ENCODE measurements around the gene PPP2R2B. TPM values are rescaled to one million over a fixed set of nuclear protein-coding genes. Genes with fewer than 3 reads are reported as not detected.

PPP2R2B gene
- total RNA-seq, 1 experiment from 2014 or later = not detected

DNA sequence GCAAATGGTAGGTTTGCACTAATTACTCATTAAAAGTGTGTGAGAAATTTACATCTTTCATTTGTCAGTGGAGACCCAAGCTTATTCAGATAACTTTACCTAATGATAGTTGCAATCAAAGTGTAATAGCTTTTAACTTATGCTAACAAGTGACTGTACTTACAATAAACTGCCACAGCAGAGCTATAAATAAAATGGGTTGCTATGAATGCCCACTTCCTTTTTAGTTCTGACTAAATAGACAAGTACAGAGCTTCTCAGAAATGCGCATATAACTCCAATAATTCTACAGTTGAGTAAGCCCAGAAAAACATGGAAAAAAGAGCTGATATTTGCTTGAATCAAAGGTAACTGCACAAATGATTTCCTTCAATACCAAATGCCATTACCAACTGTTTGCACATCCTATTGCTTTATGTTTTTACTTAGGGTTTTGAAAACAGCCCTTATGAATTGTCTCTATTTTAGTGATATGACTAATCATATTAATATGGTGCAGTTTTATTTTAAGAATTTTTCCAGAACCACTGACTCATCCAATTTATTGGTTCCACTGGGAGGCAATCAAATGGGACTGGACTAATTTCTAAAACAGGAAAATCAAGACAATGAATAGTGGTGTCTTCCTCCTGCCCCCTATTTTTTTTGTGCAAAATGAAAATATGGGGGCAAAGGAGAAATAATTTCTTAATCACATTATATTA is 84.1 kb downstream of the PPP2R2B start:
- in situ Hi-C loops (cut with HindIII; ENCODE audit: low sequenced_read_pairs) = no loop called here
- no peak for DNase-seq (ENCODE audit: low spot score)

DNA sequence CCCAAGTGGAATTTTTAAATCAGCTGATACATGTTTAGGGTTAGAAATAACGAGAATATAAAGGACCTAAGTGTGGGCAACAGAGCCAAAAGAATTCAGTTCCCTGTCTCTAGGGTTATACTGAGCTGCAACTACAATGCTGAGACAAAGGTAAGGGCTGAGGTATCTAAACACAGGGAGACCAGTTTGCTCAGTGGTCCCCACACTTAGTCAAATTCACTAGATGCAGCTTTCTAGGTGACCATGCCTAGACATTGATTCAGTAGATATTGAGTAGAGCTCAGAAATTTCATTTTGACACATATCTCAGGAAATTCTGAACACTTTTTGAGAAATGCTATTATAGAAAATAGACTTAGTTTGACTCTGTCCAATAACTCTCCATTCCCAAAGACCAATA is 84.8 kb downstream of the PPP2R2B start:
- DNase-seq (ENCODE audit: low spot score) = no peak

DNA sequence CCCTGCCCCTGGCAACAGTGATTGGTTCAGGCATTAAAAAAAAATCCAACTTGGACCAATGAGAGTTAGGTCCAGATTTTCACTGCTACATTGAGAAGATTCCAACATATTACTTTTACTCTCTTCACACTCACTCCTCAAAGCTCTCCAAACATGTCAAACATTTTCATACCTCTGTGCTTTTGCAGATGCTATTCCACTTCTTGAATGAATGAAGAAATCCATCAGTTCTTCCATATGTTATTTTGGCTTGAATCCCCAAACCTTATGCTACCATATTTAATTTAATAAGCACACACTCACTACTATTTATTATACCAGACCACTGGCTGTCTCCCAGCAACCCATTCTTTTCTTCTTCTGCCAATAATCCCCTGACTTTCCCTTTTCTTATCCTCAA is 87.1 kb downstream of the PPP2R2B start:
- in situ Hi-C loops (cut with HindIII; ENCODE audit: low sequenced_read_pairs) = no loop called here
- DNase-seq (ENCODE audit: low spot score) = no peak

More for the DNA sequence above, 84.8 kb downstream of the PPP2R2B start:
- in situ Hi-C loops (cut with HindIII; ENCODE audit: low sequenced_read_pairs) = no loop called here

DNA sequence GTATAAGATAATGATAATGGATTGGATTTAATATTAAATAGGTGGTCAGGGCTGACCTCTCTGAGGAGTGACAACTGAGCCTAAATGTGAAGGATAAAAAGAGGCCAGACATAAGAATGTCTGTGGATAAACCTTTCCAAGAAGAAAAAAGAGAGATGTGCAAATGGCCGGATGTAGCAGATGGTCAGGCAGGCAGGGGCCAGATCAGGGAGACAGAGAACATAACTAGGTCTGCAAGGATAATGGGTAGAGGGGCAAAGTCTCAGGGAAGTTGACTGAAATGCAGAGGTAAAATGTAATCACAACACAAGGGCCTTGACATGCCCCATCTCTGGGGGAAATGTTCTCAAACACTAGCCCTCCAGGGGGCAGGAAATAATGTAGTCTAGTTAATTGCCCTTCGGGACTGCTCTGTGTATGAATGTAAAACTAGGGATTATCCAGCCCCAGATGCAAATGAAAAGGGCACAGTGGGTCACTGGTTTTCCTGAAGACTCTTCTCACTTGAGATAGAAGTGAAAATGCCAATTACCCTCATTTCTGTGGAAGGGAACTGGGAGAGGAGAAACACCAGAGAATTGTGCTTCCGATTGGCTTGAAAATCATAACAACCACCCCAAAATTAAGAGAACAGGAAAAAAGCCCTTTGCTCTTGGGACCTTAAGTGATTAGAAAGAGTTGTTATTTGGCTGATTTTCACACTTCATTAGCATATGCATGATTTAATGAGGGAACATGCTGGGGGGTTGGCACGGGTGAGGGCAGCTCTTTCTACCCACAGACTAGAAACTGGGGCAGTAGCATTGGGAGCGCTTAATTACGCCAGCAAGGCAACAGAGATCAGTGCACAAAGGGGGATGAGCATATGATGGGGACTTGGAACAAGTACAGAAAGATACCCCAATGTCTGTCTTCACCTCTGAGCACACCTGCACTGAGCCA is 88.6 kb downstream of the PPP2R2B start:
- in situ Hi-C loops (cut with HindIII; ENCODE audit: low sequenced_read_pairs) = no loop called here
- DNase-seq (ENCODE audit: low spot score) = peak; percentile 47

DNA sequence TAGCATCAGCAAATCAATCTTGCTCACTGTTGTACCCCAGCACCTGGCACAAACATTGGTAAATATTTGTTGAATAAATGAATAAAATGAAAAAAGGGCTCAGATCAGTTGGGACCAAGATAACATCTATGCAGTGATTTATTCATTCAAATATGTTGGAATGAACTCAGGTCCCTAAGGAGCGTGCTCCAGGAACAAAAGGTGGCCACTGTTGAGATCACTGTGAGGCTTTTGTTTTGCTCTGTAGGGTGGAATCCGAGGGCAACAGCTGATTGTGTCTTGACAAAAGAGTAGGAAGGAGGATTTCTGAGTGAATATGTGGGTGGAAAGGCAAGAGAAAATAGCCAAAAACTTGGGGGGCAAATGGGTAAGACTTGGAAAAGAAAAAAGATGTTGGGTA is 89.7 kb downstream of the PPP2R2B start:
- in situ Hi-C loops (cut with HindIII; ENCODE audit: low sequenced_read_pairs) = no loop called here
- no peak for DNase-seq (ENCODE audit: low spot score)

DNA sequence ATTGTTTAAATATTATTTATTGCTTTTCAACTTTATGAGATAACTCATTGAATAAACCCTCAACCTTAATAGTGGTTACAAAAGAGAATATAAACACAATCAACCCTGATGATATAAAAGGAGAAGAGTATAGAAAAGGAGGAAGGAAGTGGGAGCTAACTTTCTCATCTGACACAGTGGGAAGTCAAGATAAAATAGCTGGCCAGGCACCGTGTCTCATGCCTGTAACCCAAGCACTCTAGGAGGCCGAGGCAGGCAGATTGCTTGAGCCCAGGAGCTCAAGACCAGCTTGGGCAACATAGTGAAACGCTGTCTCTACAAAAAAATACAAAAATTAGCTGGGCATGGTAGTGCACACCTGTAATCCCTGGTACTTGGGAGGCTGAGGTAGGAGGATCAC is 93.5 kb downstream of the PPP2R2B start:
- in situ Hi-C loops (cut with HindIII; ENCODE audit: low sequenced_read_pairs) = no loop called here
- DNase-seq (ENCODE audit: low spot score) = no peak

DNA sequence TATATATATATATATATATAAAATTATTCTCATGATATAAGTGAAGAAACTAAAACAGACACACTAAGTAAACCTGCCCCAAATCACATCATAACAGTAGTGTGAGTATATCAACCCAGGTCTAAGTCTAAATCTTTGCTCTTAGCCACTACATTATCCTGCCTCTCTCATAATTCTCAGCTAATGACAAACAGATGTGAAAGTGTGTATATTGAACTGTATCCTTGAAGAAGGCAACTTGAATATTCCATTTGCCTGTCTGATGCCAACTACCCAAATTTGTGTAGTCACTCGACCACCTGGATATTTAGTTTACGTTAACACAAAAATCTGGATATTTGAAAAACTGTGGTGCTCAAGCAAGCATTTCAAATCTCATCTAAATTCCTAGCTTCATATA is 97.4 kb downstream of the PPP2R2B start:
- in situ Hi-C loops (cut with HindIII; ENCODE audit: low sequenced_read_pairs) = no loop called here
- no peak for DNase-seq (ENCODE audit: low spot score)

DNA sequence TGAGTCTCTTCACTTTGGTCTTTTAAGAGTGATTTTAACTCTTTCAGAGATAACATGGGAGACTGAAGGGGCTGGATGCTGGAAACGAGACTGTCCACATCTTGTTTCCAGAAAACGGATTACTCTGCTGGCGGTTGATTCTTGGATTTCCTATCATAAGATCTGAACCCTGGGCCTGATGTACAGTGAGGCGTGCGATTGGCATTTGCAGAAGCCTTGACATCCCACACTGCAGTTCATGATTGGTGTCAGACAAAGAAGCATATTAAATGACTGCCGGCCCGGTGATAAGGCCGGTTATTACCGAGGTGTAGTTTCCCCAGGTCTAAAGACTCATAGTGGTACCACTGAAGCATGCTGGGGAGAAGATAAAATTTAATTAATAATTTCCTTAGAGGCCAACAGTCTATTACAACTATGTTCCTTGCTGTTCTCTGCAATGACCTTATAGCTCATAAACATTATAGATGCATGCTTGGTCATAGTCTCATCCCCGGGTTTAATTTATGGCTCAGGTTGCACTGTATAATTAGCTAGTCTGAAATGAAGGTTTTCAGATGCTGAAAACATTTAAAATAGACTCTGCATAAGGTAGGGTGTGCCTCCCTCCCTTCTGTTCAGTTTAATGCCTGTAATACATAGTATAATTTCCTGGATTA is 99.2 kb downstream of the PPP2R2B start:
- no peak for DNase-seq (ENCODE audit: low spot score)
- in situ Hi-C loops (cut with HindIII; ENCODE audit: low sequenced_read_pairs) = no loop called here

DNA sequence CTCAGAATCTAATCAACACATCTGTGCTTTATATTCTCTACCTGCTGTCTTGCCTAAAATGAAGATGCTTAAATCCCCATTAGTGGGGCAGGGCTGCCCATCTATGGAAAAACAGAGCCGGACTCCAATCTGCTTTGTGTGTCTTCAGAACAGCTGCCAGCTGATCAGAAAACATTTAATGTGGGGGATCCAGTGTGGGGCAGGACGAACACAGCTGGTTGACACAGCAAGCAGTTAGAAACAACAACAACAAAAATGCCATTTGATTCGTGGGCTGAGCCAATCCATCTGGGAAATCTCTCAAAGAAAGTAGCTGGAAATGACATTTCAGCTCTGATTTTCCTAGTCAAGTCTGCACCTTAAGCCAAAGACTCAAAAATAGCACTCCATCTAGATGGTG is 99.8 kb downstream of the PPP2R2B start:
- DNase-seq (ENCODE audit: low spot score) = no peak
- in situ Hi-C loops (cut with HindIII; ENCODE audit: low sequenced_read_pairs) = no loop called here

DNA sequence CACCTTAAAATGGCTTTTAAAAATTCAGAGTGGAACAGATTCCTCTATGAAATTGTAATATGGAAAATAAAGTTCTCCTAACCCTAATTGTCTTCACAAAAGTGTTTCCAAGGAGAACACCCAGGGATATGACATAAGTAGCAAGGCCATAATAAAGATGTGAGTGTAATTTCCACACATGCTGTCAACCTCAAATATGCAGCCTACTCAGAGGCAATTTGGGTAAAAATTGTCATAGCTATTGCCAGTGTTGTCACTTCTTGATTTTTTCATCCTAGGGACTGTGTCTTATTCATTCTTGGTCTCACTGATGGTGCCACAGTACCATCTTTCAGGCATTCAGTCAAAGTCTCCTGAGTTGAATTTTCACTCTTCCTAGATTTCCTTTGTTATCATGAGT is 100.3 kb downstream of the PPP2R2B start:
- DNase-seq (ENCODE audit: low spot score) = no peak
- in situ Hi-C loops (cut with HindIII; ENCODE audit: low sequenced_read_pairs) = no loop called here

DNA sequence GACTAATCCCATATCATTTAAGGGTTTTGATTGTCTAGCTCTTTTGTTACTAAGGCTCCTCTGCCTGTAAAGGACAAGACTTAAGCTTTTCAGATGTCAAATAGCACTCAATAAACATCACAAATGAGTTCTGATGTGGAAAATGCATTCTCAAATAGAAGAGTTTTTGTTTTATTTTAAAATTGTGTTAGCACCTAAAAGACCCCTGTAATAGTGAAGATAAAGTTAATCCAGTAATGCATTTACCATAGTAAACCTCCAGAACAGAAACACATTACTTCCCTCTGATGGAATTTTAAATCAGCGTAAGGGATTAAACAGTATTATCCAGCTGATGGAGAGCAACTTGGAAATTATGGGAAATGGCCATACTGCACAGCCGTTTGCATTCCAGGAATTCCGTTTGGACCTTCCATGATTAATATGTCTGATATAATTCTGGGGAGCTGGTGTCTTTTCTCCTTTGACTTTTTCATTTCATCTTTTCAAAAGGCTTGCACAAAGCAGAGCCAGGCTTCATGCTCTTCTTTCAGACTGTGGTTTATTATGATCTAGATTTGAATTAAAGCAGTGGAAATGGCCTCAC is 105.6 kb downstream of the PPP2R2B start:
- in situ Hi-C loops (cut with HindIII; ENCODE audit: low sequenced_read_pairs) = no loop called here
- DNase-seq (ENCODE audit: low spot score) = no peak

DNA sequence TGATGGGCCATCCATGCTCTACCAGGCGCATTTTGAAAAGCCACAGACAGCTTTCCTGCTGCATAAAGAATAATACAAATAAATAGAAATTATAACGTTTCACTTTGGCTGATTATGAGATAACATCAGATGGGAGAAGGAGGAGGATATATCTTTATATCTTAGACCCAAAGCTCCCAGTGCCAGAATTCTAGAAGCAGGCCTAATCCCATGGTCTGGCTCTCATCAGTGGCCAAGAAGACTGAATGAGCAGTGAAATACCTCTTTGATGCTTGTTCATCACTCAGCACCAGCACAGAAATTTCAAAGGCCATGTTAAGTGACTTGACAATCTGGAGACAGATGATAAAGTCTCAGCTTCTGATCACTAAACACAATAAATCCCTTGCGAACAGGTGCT is 107.6 kb downstream of the PPP2R2B start:
- no peak for DNase-seq (ENCODE audit: low spot score)
- in situ Hi-C loops (cut with HindIII; ENCODE audit: low sequenced_read_pairs) = no loop called here

DNA sequence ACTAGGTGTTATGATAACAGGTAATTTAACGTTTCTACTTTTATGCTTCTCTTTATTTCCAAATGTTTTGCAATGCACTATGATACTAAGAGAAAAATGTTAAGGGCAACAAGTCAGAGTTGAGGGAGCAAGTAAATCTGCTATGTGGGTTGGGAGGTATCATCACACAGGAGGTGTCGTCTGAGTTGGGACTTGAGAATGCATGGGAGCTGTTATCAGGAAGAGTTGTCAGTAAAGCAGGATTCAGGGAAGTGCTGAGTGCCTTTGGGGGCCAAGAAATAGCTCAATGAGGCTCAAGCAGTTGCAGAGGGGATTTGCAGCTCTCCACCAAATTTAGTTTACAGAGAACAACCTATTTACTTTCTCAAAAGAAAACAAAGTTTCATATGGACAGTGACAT is 108.0 kb downstream of the PPP2R2B start:
- DNase-seq (ENCODE audit: low spot score) = no peak
- in situ Hi-C loops (cut with HindIII; ENCODE audit: low sequenced_read_pairs) = no loop called here

DNA sequence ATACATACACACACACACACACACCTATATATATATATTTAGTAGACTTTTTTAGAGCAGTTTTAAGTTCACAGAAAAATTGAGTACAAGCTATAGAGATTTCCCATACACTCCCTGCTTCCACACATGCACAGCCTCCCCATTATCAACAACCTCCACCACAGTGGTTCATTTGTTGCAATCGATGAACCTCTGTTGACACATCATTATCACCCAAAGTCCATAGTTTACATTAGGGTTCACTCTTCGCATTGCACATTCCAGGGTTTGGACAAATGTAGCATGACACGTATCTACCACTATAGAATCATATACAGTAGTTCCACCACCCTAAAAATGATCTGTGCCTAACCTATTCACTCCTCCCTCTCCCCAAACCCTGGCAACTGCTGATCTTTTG is 111.0 kb downstream of the PPP2R2B start:
- in situ Hi-C loops (cut with HindIII; ENCODE audit: low sequenced_read_pairs) = no loop called here

DNA sequence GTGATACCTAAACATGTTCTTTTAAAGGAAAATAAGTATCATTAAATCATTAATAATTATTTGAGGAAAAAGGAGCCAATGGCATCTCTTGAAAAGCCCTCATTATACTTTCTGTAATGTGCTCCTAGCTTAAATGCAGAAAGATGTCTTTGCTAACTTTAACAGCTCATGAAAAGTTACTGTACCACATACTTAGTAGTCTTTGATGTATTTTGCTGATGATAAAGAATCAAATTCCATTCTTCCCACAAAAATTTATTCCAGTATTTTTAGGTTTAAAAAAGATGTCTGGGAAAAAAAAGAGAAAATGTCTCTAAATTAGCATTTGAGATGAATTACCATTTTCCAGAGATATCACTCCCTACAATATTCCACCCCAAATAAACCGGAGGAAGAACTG is 112.5 kb downstream of the PPP2R2B start:
- in situ Hi-C loops (cut with HindIII; ENCODE audit: low sequenced_read_pairs) = no loop called here
- DNase-seq (ENCODE audit: low spot score) = no peak

More for the DNA sequence above, 111.0 kb downstream of the PPP2R2B start:
- DNase-seq (ENCODE audit: low spot score) = no peak

DNA sequence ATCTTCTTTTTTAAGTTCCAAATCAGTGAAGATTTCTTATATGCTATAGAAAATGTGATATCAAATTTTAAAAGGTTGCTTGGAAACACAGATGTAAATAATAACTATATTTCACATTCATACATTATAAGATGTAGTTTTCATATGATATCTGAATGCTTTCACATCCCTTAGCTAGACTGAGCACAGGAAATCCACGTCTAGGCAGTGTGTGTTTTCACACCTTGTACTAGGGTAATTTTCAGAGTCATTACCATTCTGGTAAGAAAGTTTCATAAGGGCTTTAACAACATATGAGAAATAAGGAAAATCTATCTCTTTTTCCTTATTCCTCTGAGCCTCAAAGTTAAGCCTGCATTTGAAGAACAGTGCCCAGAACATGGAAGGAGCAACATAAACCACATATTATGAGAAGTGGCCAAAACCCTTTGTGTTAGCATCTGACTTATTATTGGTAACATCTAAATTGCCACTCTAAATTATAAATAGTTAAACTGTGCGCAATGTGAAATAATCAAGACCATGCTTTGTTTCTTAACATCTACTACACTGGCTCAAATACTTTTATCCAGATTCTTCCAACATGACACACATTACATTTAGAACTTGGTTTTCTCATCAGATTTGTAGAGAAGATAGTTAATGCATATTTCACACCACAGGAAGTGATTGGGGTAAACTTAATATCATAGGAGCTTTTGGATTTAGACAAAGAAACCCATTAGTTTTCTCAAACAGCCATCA is 113.3 kb downstream of the PPP2R2B start:
- no peak for DNase-seq (ENCODE audit: low spot score)
- in situ Hi-C loops (cut with HindIII; ENCODE audit: low sequenced_read_pairs) = no loop called here

DNA sequence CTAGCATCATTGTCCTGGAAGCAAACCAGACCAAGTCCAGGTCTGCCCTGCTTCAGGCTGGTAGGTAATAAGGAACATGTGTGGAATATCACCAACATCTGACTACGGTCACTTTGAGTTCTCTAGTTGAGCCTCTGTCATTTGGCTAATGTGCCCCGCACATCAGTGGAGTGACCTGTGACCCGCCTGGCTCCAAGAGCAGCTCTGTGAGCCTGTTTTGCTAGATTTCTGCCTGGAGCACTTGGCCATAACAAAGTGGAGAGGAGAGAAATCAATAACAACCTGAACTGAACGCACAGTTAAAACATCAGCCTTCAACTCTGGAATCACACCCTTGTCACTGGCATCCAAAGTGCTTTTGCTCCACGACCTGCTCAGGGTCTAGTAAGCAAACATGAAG is 115.7 kb downstream of the PPP2R2B start:
- in situ Hi-C loops (cut with HindIII; ENCODE audit: low sequenced_read_pairs) = no loop called here
- DNase-seq (ENCODE audit: low spot score) = no peak

DNA sequence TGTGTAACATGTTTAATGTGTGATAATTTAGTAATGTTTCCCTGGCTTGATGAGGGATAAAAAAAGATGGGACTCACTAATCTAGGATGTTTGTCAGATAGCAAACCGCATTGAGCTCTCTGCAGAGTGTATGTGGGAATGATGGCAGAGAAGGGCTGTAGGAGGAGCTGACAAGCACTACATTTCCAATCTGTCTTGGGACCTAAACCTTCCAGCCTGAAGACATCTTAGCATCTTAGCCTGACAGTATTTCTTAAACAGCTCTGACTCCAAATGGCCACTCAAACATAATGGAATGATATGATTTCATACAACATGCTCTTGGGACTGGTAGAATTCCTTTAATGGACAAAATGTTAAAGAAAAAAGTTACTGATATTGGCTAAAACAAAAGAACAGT is 116.7 kb downstream of the PPP2R2B start:
- DNase-seq (ENCODE audit: low spot score) = no peak
- in situ Hi-C loops (cut with HindIII; ENCODE audit: low sequenced_read_pairs) = no loop called here

DNA sequence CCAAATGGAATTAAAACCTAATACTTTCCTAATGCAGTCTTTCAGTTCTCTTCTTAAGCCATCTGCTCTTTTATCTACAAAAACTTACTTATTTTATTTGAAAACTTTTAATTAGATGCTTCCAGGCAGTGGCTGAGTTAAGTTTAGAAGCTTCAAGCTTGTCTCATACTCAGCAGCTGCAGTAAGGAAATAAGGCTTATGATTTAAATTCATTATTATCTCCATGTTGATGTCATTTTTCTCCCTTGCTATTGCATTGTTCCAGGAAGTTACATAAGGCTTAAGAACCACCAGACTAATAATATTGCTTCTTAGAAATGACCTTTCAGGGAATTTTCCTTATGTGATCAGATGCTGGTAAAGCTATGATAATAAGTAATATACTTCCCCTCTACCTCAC is 119.6 kb downstream of the PPP2R2B start:
- DNase-seq (ENCODE audit: low spot score) = no peak
- in situ Hi-C loops (cut with HindIII; ENCODE audit: low sequenced_read_pairs) = no loop called here
